K562 (cell line): ENCODE results near the gene PIP5KL1. TPM values are rescaled to one million over a fixed set of nuclear protein-coding genes. Genes with fewer than 3 reads are reported as not detected.
A peak's percentile ranks its signal among the peaks of the same experiment; 100 is the strongest.

Experiments
- ATAC-seq: fragments of 200-7000 bp; cut with Tn5 transposase; 3 replicates; pipeline ENCODE4 v1.9.1; 2020; ENCODE audit warnings: moderate library complexity
- BruUV-seq: library from RNA; stranded (reverse); fragments of 400-500 nt; replicated peaks from 2 replicates; lab custom pipeline; 2021; lab: Mats Ljungman, UMichigan
- CTCF ChIA-PET: fragments of 300-600 bp; formaldehyde crosslinking; extraction: SDS; loops from one replicate; lab custom pipeline; 2021; ENCODE audit warnings: low intra/inter-chr PET ratio; lab: Yijun Ruan, JAX
- POLR2A ChIA-PET: fragments of 300-600, 350-650 bp; sonication (Branson Sonifier 250); formaldehyde crosslinking; extraction: SDS; loops from one replicate; lab custom pipeline; 2021; ENCODE audit warnings: antibody characterized with exemption, inconsistent platforms; lab: Yijun Ruan, JAX
- DNase-seq, 4 experiments: peaks; one replicate each; pipeline versions ENCODE4 v3.0.0 to v3.0.0-alpha.2; 2011 to 2018; ENCODE audit warnings: low spot score in 3 of 4, mixed read lengths in 3 of 4; ENCODE audit errors: extremely low read depth in 1 of 4
- FAIRE-seq: peaks from 2 replicates; lab custom pipeline; 2011; peaks lifted over from hg19 to GRCh38; lab: Jason Lieb, UNC
- H2AFZ ChIP-seq: 2 replicates; pipeline ENCODE4 v1.6.0; 2011; ENCODE audit warnings: low read depth, low read length, control low read depth, inconsistent platforms
- H3K27ac ChIP-seq: fragments of 200-600 bp; 3 replicates; pipeline ENCODE4 v1.8.0; 2011; ENCODE audit warnings: low read depth, mild to moderate bottlenecking, control low read depth, inconsistent platforms, low read length, moderate library complexity, mixed read lengths; ENCODE audit errors: extremely low read depth
- H3K27me3 ChIP-seq, 2 experiments: fragments of 300-600 bp in 1 of 2; 2 replicates in 1 of 2; 3 replicates in 1 of 2; pipeline versions ENCODE4 v1.6.0 to v1.8.0; 2011; ENCODE audit warnings: inconsistent platforms in 2 of 2, low read length in 2 of 2, mild to moderate bottlenecking in 1 of 2, mixed read lengths in 1 of 2, moderate library complexity in 1 of 2; ENCODE audit not compliant: control insufficient read depth in 2 of 2, insufficient read depth in 2 of 2
- H3K36me3 ChIP-seq: fragments of 300-600 bp; 3 replicates; pipeline ENCODE4 v1.8.0; 2011; ENCODE audit warnings: mild to moderate bottlenecking, low read length, inconsistent platforms; ENCODE audit not compliant: control insufficient read depth, insufficient read depth
- H3K4me1 ChIP-seq, 2 experiments: fragments of 200-600 bp in 1 of 2; replicated peaks in 1 of 2; 2 replicates in 1 of 2; 3 replicates in 1 of 2; pipeline versions ENCODE4 v1.5.1 to v1.8.0; 2011; ENCODE audit warnings: inconsistent platforms in 2 of 2, low read length in 2 of 2, mild to moderate bottlenecking in 1 of 2, mixed read lengths in 1 of 2, moderate library complexity in 1 of 2; ENCODE audit not compliant: control insufficient read depth in 2 of 2, insufficient read depth in 2 of 2
- H3K4me2 ChIP-seq: 2 replicates; pipeline ENCODE4 v1.6.1; 2011; ENCODE audit warnings: low read length, control low read depth, inconsistent platforms, mixed read lengths; ENCODE audit not compliant: insufficient read depth
- H3K4me3 ChIP-seq: fragments of 200-600 bp; sonication (generic), shearing (Covaris generic); 2 replicates; pipeline ENCODE4 v1.5.1; 2016; ENCODE audit warnings: control low read depth, inconsistent platforms
- H3K79me2 ChIP-seq: fragments of 200-600 bp; 3 replicates; pipeline ENCODE4 v1.8.0; 2011; ENCODE audit warnings: low read length, inconsistent platforms; ENCODE audit not compliant: control insufficient read depth, insufficient read depth
- H3K9ac ChIP-seq, 2 experiments: 2 replicates each; pipeline versions ENCODE4 v1.6.0 to v1.6.1; 2011; ENCODE audit warnings: low read depth in 2 of 2, low read length in 2 of 2, control low read depth in 1 of 2, inconsistent platforms in 1 of 2, mild to moderate bottlenecking in 1 of 2, mixed read lengths in 1 of 2; ENCODE audit not compliant: insufficient read depth in 1 of 2
- H3K9me1 ChIP-seq: one replicate; pipeline ENCODE4 v1.6.0; 2011; ENCODE audit warnings: inconsistent platforms, mild to moderate bottlenecking, low read length, moderate library complexity; ENCODE audit not compliant: control insufficient read depth, insufficient read depth
- H3K9me3 ChIP-seq: replicated peaks from 2 replicates; pipeline ENCODE4 v1.5.1; 2011; ENCODE audit warnings: low read depth, low read length, inconsistent platforms; ENCODE audit not compliant: control insufficient read depth, insufficient read depth
- H4K20me1 ChIP-seq: replicated peaks from 2 replicates; pipeline ENCODE4 v1.6.1; 2011; ENCODE audit warnings: low read length, inconsistent platforms, mixed read lengths; ENCODE audit not compliant: control insufficient read depth, insufficient read depth
- EGR1 ChIP-seq: fragments of 450-650 bp; conservative IDR thresholded peaks from 2 replicates; pipeline ENCODE4 v1.6.1; 2017; ENCODE audit warnings: mild to moderate bottlenecking
- HNRNPK ChIP-seq: fragments of 200-400 bp; formaldehyde crosslinking; IDR thresholded peaks from one replicate; pipeline ENCODE4 v1.6.1; 2018; ENCODE audit warnings: mild to moderate bottlenecking, low read depth, low read length; ENCODE audit not compliant: poor library complexity, severe bottlenecking
- MXI1 ChIP-seq: IDR thresholded peaks from 2 replicates; pipeline ENCODE4 v1.6.1; 2011; ENCODE audit warnings: low read depth, mild to moderate bottlenecking, improper control_type of control experiment, low read length
- ZNF740 ChIP-seq, 3 experiments: fragments of 200-800 bp in 1 of 3; sonication (Bioruptor generic) in 1 of 3; sonication (generic) in 1 of 3; formaldehyde crosslinking in 1 of 3; IDR thresholded peaks; 2 replicates each; pipeline versions ENCODE4 v1.6.1 to v1.8.0; 2016 to 2022; ENCODE audit warnings: mild to moderate bottlenecking in 2 of 3, missing compliant biosample characterization in 2 of 3, missing genetic modification characterization in 2 of 3, missing genetic modification reagents in 1 of 3
- WGBS: fragments of 100-300 bp; shearing (Covaris generic); methylation state at CpG from one replicate; pipeline ENCODE4 v1.1.6; 2016; ENCODE audit warnings: low coverage, mixed read lengths; ENCODE audit not compliant: insufficient coverage; ENCODE audit errors: missing lambda C conversion rate; 5-methylcytosine and 5-hydroxymethylcytosine counted together
- in situ Hi-C: fragments of 300-500 bp; cut with MboI; formaldehyde crosslinking; loops from 4 replicates; pipeline ENCODE4 v1.15.0; 2018; ENCODE audit warnings: inconsistent platforms, mixed read lengths
- intact Hi-C: fragments of 100-400 bp; cut with micrococcal nuclease; formaldehyde crosslinking; loops from 2 replicates; pipeline ENCODE4 v1.14.2; 2022
- polyA plus RNA-seq, 8 experiments: library from polyadenylated mRNA; depleted of rRNA in 4 of 8; stranded (reverse) in 5 of 8; unstranded in 3 of 8; fragments of >200 nt; fragmentation: Nextera tagmentation in 2 of 8; fragmentation: Illumina TruSeq in 1 of 8; extraction: Ambion mirVana in 2 of 8; extraction: Trizol in 1 of 8; gene quantifications; 2 replicates each; pipeline versions ENCODE4 v1.2.1 to v1.2.3, GENCODE V29; 2011 to 2014; ENCODE audit warnings: inconsistent platforms in 1 of 8, missing spikeins in 1 of 8
- total RNA-seq, 7 experiments: library from RNA; depleted of rRNA in 6 of 7; stranded (reverse); fragments of >200 nt in 6 of 7; fragmentation: Illumina TruSeq in 2 of 7; extraction: Trizol in 2 of 7; gene quantifications; 2 replicates each; pipeline versions ENCODE4 v1.2.1 to v1.2.3, GENCODE V29; 2011 to 2021; ENCODE audit warnings: low replicate concordance in 1 of 7
- TF ChIP-seq, protein P1 (sequence below), 2 experiments: fragments of 450-650 bp; IDR thresholded peaks; 2 replicates each; pipeline ENCODE4 v1.6.1; 2016

Gene PIP5KL1
- total and polyA plus RNA-seq, 9 of the 15 experiments (the other 6 are each of a cell fraction or from before 2014, with no cell fraction given): 0.18 to 4.8 (median 1.2) TPM

DNA sequence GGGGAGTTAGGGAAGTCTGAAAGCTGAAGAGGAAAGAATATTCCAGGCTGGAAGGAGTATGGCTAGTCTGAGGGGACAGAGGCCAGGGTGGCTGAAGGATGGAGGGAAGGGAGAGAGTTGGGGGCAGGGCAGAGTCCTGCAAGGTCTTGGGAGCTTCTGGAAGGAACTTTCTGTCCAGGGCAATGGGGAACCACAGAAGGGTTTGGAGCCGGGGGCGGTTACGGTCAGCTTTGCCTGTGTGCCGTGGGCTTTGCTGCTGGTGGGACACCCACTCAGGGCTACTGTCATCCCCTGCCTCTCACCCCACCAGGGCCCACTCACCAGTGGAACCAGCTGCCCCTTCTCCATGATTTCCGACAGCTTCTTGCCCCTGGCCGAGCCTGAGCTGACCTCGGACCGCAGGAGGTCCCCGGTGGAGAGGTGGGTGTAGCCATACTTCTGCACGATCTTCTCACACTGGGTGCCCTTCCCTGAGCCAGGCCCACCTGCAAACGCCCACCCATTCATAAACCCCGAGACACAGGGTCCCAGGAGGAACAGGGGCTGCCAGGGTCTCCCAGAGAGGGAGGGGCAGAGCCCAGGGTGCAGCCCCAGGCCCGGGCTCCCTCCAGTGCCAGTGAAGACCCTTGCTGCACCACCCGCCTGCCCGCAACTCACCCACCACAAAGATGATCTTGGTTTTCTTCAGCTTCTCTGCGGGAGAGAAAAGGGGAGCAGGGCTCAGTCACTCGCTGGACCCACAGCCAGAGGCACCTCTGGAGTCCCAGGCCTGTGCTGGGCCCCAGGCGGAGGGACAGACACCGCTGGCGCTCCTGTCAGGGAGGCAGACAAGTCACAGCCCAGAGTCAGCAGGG is 58.0 kb downstream of the PIP5KL1 start:
- CTCF ChIA-PET: no interaction called here
- no peak overlapping the region for H3K4me3 ChIP-seq
- H3K9me1 ChIP-seq: no peaks in the 10 kb centered on the region
- 83% methylated on average over 18 of the region's 20 CpGs for WGBS
- POLR2A ChIA-PET: interaction anchor here (0.6 to 2.4 kb wide), 6 partner anchors 9 to 1506 kb away, joined by 3 to 9 read pairs (median 4); no protein-coding TSS in a partner anchor
- TF ChIP-seq EGR1 (0 out of 2 replicates have a peak, but pooled peaks have one; percentile 6), ZNF740 (CRISPR knock-in tag; IDR thresholded peaks at IDR 0.05) (no peak), ZNF740 (tag; IDR thresholded peaks at IDR 0.05) (no peak), HNRNPK (no peak), MXI1 (no peak)
- TF ChIP-seq, protein P1, sequence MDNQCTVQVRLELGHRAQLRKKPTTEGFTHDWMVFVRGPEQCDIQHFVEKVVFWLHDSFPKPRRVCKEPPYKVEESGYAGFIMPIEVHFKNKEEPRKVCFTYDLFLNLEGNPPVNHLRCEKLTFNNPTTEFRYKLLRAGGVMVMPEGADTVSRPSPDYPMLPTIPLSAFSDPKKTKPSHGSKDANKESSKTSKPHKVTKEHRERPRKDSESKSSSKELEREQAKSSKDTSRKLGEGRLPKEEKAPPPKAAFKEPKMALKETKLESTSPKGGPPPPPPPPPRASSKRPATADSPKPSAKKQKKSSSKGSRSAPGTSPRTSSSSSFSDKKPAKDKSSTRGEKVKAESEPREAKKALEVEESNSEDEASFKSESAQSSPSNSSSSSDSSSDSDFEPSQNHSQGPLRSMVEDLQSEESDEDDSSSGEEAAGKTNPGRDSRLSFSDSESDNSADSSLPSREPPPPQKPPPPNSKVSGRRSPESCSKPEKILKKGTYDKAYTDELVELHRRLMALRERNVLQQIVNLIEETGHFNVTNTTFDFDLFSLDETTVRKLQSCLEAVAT (IDR thresholded peaks at IDR 0.05): no peak
- H3K27me3 ChIP-seq: no peaks in the 10 kb centered on the region
- ATAC-seq (no peak), FAIRE-seq (no peak), DNase-seq (no peak)
- H2AFZ ChIP-seq: no peak overlapping the region
- no TSS peak for BruUV-seq
- H4K20me1 ChIP-seq: no peaks in the 10 kb centered on the region
- peaks cover 12% of the 10 kb centered on the region; the same call in 2 of the 3 replicates for H3K79me2 ChIP-seq
- no peaks in the 10 kb centered on the region for H3K9me3 ChIP-seq
- intact Hi-C loops: loop anchor here (5.0 to 10.0 kb wide), 2 partner anchors 70 to 278 kb away; partner anchors contain the start of gene FPGS
- no peak overlapping the region for H3K4me2 ChIP-seq
- peaks cover 13 to 70% of the 10 kb centered on the region in 2 experiments; a peak in 4 of 5 replicates for H3K4me1 ChIP-seq
- peak overlapping the region in 1 of 2 experiments; percentile 18; a peak in 1 of 4 replicates for H3K9ac ChIP-seq
- peaks cover 12% of the 10 kb centered on the region; the same call in 2 of the 3 replicates for H3K36me3 ChIP-seq
- no peak overlapping the region for H3K27ac ChIP-seq
- in situ Hi-C loops: loop anchor here (5.0 to 10.0 kb wide), 3 partner anchors 65 to 278 kb away; partner anchors contain the start of gene TOR2A
